DMS53 (cell line): Measurements from ENCODE around the gene BRD3OS.
A peak's percentile ranks its signal among the peaks of the same experiment; 100 is the strongest.
"Not testable (repeated sequence)": the region's sequence is repeated elsewhere in the genome, so short reads cannot be mapped to it uniquely, and the experiment has no call there.

Experiments
- DNase-seq: peaks from one replicate; lab custom pipeline; 2025; lab: John Stamatoyannopoulos, UW

BRD3OS gene

DNA sequence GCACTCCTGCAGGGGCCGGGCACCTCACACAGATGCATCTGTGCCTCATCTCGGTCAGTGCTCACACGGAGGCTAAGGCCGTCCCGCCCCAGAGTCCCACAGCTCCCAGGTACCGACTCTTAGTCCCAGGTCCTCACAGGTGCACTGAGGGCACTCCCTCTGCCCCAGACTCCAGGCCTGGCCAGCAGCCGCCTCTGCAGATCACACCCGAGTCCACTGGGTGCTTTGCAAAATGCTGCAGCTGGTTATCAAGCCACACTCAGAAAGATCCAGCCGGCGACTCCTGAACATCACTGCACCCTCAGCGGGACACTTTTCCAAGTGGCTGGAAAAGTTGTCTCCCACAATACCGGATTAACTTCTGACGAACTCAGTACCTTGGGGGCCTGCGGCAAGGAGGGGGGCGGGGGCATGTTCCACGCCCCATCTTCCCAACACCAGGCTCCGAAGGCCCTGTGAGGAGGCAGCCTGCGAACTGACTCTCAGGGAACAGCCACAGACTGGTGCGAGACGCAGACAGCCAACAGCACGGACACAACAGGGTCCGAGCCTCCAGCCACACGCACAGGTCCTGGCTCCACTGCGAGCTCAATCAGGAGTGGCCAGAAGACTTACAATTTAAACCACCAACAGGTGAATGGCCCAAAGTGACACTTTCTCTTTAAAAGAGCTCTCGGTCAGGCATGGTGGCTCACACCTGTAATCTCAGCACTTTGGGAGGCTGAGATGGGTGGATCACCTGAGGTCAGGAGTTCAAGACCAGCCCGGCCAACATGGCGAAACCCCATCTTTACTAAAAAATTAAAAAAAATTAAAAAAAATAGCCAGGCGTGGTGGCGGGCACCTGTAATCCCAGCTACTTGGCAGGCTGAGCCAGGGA is 38.5 kb downstream of the BRD3OS start:
- no peak for DNase-seq

DNA sequence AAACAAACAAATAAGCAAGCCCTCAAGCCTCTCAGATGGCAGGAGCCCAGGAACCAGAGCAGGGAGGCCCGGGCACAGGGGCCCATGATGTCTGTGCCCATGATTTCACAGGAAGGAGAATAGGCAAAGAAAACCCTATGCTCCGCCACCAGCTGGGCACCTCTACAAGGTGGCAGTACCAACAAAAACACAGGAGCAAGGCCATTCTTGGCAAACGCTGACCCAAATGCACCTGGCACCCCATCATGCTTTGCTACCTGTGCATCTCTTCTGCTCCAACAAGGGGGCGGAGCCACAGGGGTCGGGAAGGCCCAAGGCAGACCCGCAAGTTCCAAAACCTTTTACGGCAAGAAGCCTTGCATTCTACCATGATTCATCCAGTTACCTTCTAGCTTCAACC is 39.4 kb downstream of the BRD3OS start:
- no peak for DNase-seq

DNA sequence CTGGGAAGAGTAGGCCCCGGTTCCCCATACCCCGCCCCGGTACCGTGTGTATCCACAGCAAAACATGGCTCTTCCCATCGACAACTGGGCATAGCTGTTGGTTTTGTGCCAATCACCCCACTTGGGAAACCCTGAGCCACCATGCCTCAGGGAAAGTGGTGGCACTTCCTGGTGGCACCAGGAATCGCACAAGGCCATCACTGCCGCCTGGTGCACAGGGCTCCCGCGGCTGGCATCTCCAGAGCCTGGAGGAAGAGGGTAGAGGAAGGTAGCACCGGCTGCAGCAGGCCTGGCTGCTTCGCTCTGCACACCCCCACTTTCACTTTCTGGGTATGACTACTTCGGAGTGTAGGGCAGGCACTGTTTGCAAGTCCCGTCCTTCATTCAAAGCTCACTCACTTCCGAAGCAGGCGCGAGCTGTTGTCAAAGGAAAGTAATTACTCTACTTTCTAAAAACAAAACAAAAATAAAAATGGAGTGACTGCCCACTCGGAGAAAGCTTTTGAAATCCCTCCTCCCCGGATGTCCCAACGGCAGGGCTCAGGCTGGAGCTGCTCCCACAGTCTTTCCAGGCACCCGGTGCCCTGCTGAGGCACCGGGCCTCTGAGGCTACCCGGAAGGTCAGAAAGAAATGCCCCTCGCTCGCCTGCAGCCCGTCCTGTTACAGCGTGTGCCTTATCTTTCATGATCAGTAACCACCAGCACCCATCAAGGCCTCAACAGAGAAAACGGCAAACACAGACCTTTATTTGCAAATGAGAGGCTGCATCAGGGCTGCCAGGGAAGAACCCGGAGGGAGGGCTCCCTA is 40.5 kb downstream of the BRD3OS start:
- no peak for DNase-seq

DNA sequence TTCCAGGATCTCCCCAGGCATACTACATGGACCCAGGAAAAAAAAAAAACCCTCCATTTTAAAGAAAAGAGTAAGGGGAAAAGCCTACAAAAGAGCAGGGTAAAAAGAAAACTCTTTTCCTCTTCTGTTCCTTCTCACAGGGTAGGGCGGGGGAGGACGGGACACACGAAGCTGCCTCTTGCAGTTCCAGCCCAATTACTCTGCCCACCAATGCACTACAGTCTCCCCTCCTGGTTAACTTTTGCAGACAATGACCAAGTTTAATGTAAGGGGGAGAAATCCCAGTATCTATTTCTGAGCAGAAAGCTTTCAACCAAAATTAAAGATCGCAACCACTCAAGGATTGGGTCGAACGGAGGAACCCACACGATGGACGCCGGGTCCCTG is 41.2 kb downstream of the BRD3OS start:
- DNase-seq, result no peak

DNA sequence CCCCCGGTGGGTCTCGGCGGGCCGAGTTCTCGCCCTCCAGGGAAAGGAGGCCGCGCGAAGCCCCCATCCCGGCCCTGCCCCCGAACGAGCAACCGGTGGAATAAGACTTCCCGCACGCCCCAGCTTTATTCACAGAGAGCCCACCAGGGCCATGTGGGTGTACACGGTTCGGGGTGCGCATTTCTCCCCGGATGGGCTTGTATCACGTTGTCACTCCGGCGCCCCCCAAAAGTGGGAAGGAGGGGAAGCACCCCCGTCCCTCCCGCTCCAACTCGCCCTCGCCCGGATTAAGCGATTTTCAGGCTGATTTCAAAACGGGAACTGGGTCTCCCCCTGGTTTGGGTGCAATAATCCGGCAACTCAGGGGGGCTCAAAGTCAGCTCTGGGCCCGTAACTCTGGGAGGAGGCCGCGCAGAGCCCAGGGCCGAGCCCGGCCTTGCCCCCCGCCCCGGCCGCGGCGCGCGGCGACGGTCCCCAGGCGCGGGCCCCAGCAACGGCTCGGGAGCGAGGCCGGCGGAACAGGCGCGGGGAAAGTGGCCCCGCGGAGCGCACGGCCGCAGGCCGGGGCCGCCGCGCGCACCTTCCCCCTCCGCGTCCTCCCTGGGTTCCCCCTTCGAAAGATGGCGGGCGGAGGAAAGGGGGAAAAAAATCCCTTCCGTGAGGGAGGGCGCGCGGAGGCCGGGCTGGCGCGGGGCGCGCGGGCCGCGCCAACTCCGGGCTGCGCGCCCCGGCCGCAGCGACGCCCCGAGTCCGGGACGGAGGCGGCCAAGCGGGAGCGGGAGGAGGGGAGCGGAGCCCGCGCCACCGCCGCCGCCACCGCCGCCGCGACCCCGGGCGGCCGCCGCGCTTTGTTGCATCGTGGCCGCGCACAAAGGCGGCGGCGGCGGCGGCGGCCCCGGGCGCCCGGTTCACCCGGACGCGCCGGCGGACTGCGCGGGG is 41.9 kb downstream of the BRD3OS start:
- peak; percentile 76 for DNase-seq

DNA sequence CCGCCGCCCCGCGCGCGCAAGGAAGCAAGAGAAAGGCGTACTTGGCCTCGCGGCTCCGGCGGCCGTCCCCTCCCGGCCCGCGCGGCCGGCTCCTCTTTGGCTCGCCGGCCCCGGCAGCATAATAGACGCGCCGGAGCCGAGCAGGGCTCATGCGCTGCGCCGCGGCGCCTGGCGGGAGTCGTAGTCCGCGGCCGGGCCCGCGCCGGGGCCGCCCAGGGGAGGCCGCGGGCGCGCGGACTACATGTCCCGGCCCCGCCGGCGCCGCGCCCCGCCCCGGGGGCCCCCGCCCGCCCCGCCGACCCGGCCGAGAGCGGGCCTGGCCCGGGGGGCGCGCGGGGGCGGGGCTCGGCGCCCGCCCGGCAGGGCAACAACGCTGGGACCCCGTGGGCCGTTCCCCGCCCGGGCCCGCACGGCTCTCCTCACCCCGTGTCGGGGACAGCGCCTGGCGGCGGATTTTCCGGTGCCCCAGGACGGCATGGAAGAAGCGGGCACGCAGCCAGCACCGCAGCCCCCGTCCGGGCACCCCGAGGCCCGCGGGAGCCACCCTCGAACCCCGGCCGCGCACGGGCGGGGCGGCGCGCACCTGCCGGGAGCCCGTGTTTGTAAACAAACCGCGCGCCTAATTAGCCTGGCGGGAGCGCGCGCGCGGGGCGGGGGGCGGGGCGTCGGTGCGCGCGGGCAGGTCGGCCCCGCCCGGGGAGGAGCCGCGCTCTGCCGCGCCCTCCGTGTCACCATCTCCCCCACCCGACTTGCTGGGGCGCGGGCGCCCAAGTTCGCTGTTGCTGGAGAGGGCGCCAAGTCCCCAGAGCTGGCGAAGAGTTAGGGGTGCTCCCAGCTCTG is 42.8 kb downstream of the BRD3OS start, which contains the start of gene BRD3:
BRD3 (minus strand) TSS at position 123 of the 840 bp plus-strand sequence. CDS start 14,549 bp downstream, outside the sequence.
- peak; percentile 97 for DNase-seq

DNA sequence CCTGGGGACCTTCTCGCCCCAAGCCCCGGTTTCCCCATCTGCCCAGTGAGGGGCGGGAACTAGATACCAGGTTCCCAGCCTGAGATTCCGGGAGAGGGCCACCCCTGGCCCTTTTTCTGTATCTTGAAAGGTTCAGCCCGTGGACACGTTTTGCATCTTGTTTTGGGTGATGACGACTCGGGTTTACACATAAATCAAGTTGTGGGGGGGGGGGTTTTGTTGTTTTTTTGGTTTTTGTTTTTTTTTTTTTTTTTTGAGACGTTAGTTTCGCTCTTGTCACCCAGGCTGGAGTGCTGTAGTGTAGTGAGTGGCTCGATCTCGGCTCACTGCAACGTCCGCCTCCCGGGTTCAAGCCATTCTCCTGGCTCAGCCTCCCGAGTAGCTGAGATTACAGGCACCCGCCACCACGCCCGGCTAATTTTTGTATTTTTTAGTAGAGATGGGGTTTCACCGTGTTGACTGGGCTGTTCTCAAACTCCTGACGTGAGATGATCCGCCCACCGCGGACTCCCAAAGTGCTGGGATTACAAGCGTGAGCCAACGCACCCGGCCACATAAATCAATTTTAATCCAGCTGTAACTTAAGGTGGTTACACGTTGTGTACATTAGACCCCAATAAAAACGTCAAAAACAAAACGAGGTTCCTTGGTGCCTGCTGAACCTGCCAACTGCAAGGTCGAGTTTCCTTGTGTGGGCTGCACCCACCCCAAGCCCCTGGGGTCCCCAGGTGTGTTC is 43.6 kb downstream of the BRD3OS start:
- peak; percentile 82 for DNase-seq

DNA sequence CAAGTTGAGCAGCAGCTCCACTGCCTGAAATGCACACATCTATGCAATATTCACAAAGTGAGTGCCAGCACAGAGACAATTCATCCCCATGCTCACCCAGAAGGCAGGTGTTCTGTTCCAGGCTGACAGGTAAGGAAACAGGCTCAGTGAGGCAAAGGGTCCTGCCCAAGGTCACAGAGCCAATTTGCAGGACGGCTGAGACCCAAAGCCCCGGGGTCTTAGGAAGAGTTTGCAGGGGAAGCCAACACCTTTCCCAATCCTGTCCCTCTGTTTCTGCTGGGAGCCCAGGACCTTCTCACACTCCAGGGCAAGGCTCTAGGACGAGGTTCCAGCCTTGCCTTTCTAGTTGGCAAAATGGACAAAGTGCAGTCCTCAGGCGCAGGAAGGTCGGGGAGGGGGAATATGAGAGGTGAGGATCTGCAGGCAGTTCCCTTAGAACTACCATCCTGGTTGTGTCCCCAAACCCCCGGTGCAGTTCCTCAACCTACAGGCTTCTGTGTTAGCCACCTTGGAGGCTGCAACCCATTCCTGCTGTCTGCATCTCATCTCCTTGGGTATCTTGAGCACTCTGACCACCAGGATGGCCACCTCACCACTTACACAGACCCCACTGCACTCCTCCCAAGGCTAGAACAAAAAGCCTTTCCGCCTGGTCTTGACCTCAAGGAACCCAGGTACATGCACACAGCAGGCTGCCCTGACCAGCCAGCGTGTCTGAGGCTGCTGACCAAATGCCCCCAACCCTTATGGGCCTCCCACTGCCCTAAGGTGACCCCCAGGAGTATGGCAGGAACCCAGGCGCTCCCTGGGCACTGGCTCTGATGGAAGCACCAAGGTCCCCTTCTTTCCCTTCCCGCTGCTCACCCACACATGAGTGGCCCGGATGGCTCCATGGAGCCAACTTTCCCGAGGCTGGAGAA is 44.5 kb downstream of the BRD3OS start:
- DNase-seq, result no peak

DNA sequence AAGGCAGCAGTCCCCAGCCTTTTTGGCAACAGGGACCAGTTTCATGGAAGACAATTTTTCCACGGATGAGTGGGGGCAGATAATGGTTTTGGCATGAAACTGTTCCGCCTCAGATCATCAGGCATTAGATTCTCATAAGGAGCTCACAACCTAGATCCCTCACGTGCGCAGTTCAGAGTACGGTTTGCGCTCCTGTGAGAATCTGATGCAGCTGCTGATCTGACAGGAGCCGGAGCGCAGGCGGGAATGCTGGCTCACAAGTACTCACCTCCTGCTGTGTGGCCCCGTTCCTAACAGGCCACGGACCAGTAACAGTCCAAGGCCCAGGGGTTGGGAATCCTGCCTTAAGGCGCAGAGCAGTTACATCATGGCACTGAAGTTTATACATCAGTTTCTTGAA is 45.9 kb downstream of the BRD3OS start:
- no peak for DNase-seq

DNA sequence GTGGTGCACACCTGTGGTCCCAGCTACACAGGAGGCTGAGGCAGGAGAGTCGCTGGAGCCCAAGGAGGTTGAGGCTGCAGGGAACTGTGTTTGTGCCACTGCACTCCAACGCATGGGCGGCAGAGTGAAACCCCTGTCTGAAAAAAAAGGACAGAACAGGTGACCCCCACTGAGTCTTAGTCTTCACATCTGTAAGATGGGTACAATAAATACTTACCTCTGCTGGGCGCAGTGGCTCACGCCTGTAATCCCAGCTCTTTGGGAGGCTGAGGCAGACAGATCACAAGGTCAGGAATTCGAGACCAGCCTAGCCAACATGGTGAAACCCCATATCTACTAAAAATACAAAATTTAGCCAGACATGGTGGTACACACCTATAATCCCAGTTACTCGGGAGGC is 47.4 kb downstream of the BRD3OS start:
- DNase-seq, result not testable (repeated sequence)

DNA sequence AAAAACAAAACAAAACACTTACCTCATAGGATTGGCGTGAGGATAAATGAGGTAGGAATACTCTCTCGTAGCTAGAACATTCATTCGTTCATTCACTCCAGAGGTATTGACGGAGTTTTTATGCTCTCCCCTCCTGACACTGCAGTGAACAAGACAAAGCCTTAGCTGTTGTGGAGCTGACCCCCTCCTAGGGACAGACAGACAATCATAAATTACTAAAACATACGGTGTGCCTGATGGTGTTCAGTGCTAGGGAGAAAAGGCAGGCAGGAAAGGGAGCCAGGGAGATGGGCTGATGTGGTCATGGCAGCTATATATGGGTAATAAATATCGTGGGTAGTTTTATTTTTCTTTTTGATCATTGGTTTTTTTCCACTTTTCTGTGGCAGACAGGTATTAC is 48.2 kb downstream of the BRD3OS start:
- no peak for DNase-seq

DNA sequence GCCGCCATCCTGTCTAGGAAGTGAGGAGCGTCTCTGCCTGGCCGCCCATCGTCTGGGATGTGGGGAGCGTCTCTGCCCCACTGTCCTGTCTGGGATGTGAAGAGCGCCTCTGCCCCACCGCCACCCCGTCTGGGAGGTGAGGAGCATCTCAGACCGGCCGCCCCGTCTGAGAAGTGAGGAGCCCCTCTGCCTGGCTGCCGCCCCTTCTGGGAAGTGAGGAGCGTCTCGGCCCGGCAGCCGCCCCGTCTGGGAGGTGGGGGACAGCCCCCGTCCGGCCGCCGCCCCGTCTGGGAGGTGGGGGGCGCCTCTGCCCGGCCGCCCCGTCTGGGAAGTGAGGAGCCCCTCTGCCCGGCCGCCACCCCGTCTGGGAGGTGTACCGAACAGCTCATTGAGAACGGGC is 50.4 kb downstream of the BRD3OS start:
- not testable (repeated sequence) for DNase-seq

DNA sequence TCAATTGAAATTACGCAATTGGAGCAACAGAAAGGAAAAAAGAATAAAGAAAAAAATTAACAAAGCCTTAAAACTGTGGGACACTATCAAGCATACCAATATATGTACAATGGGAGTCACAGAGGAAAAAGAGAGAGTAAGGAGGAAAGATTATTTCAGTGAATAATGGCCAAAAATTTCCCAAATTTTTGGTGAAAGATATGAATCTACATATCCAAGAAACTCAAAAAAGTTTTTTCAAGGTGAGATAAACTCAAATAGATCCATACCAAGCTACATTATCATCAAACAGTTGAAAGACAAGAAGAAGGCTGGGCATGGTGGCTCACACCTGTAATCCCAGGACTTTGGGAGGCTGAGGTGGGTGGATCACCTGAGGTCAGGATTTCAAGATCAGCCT is 51.4 kb downstream of the BRD3OS start:
- no peak for DNase-seq
